RWPE2 (cell line): ENCODE measurements around the gene EFHD2.

ENCODE experiments used
- ATAC-seq: fragments of 200-7000 bp; cut with Tn5 transposase; 3 replicates; pipeline ENCODE4 v1.9.1; 2021; ENCODE audit warnings: low read depth
- DNase-seq: peaks from one replicate; pipeline ENCODE4 v3.0.0-alpha.2; 2020; ENCODE audit warnings: low spot score
- H3K27ac ChIP-seq: fragments of 450-650 bp; 2 replicates; pipeline ENCODE4 v1.5.1; 2017; ENCODE audit warnings: mild to moderate bottlenecking; ENCODE audit not compliant: poor library complexity, severe bottlenecking
- H3K27me3 ChIP-seq: fragments of 250-450 bp; sonication (Bioruptor Pico); 2 replicates; pipeline ENCODE4 v1.5.1; 2021; ENCODE audit warnings: mild to moderate bottlenecking, moderate library complexity; ENCODE audit not compliant: insufficient read depth, poor library complexity, severe bottlenecking
- H3K36me3 ChIP-seq: fragments of 250-450 bp; sonication (Bioruptor Pico); 2 replicates; pipeline ENCODE4 v1.5.1; 2020; ENCODE audit warnings: low read depth, mild to moderate bottlenecking, moderate library complexity
- H3K4me1 ChIP-seq: fragments of 250-450 bp; sonication (Bioruptor Pico); 2 replicates; pipeline ENCODE4 v1.5.1; 2021; ENCODE audit warnings: mild to moderate bottlenecking, moderate library complexity; ENCODE audit not compliant: insufficient read depth, poor library complexity, severe bottlenecking
- H3K4me3 ChIP-seq: fragments of 250-450 bp; sonication (Bioruptor Pico); 2 replicates; pipeline ENCODE4 v1.5.1; 2021; ENCODE audit warnings: mild to moderate bottlenecking, moderate library complexity; ENCODE audit not compliant: severe bottlenecking
- H3K9me3 ChIP-seq: fragments of 250-450 bp; sonication (Bioruptor Pico); 2 replicates; pipeline ENCODE4 v1.5.1; 2021; ENCODE audit warnings: mild to moderate bottlenecking, moderate library complexity; ENCODE audit not compliant: severe bottlenecking
- CTCF ChIP-seq: fragments of 450-650 bp; IDR thresholded peaks from one replicate; pipeline ENCODE4 v1.5.1; 2017; ENCODE audit warnings: mild to moderate bottlenecking, moderate library complexity; ENCODE audit not compliant: poor library complexity, severe bottlenecking

Gene EFHD2

GRCh38 chr1:15452866-15453571 is 43.3 kb downstream of the EFHD2 start:
- ATAC-seq (no peak), DNase-seq (no peak)
- no peaks in the 10 kb centered on the region for H3K36me3 ChIP-seq
- H3K27me3 ChIP-seq, result no peaks in the 10 kb centered on the region
- no peaks in the 10 kb centered on the region for H3K4me1 ChIP-seq
- no peak overlapping the region for H3K27ac ChIP-seq
- H3K4me3 ChIP-seq, result no peak overlapping the region
- no peaks in the 10 kb centered on the region for H3K9me3 ChIP-seq
- TF ChIP-seq CTCF, result no peak

- ATAC-seq (no peak), DNase-seq (no peak)
- Histone ChIP-seq H3K36me3 (no peaks in the 10 kb centered on the region), H3K4me1 (no peaks in the 10 kb centered on the region), H3K4me3 (no peak overlapping the region), H3K27ac (no peak overlapping the region), H3K9me3 (no peaks in the 10 kb centered on the region), H3K27me3 (no peaks in the 10 kb centered on the region)
- TF ChIP-seq CTCF, result no peak
Measured at GRCh38 chr1:15453734-15454133, 44.0 kb downstream of the EFHD2 start.

- Histone ChIP-seq H3K36me3 (no peaks in the 10 kb centered on the region), H3K27me3 (no peaks in the 10 kb centered on the region), H3K4me3 (no peak overlapping the region), H3K27ac (no peak overlapping the region), H3K4me1 (no peaks in the 10 kb centered on the region), H3K9me3 (no peaks in the 10 kb centered on the region)
- ATAC-seq (peak; percentile 61), DNase-seq (no peak)
- TF ChIP-seq CTCF, result no peak
Measured at GRCh38 chr1:15454256-15454655, 44.6 kb downstream of the EFHD2 start.

GRCh38 chr1:15455522-15455921 is 45.8 kb downstream of the EFHD2 start:
- no peaks in the 10 kb centered on the region for H3K36me3 ChIP-seq
- H3K4me1 ChIP-seq, result no peaks in the 10 kb centered on the region
- no peak for TF ChIP-seq CTCF
- H3K4me3 ChIP-seq, result no peak overlapping the region
- no peaks in the 10 kb centered on the region for H3K27me3 ChIP-seq
- DNase-seq (no peak), ATAC-seq (0 out of 3 replicates have a peak, but pooled peaks have one; percentile 14)
- no peak overlapping the region for H3K27ac ChIP-seq
- no peaks in the 10 kb centered on the region for H3K9me3 ChIP-seq

- Histone ChIP-seq H3K27me3 (no peaks in the 10 kb centered on the region), H3K9me3 (no peaks in the 10 kb centered on the region), H3K36me3 (no peaks in the 10 kb centered on the region), H3K4me3 (no peak within 1 kb of the TSS), H3K4me1 (no peaks in the 10 kb centered on the region), H3K27ac (no peak within 1 kb of the TSS)
- TF ChIP-seq CTCF, result no peak
- ATAC-seq (no peak), DNase-seq (no peak)
Measured at GRCh38 chr1:15456313-15456954, 46.7 kb downstream of the EFHD2 start, which contains the start of gene CELA2A. TSS of gene CELA2A (plus strand) at chr1:15456732. CDS start at chr1:15456754, 22 bp downstream.
